HepG2 (cell line): ENCODE data around the gene MTA2. TPM values are rescaled to one million over a fixed set of nuclear protein-coding genes. Genes with fewer than 3 reads are reported as not detected.
A peak's percentile ranks its signal among the peaks of the same experiment; 100 is the strongest.

ENCODE experiments used
- ARID3A ChIP-seq: IDR thresholded peaks from 2 replicates; pipeline ENCODE4 v1.6.1; 2012; ENCODE audit warnings: low read depth, low read length, improper control_type of control experiment
- ATM ChIP-seq: fragments of 450-650 bp; IDR thresholded peaks from 2 replicates; pipeline ENCODE4 v1.7.1; 2017; ENCODE audit warnings: mild to moderate bottlenecking, borderline replicate concordance
- CENPT ChIP-seq: sonication (generic); formaldehyde crosslinking; IDR thresholded peaks from 2 replicates; pipeline ENCODE4 v1.8.0; 2022; ENCODE audit warnings: low read depth, mild to moderate bottlenecking, moderate library complexity, missing genetic modification reagents
- CENPX ChIP-seq: sonication (generic); formaldehyde crosslinking; IDR thresholded peaks from 2 replicates; pipeline ENCODE4 v1.9.0; 2021; ENCODE audit warnings: mild to moderate bottlenecking, missing genetic modification reagents, moderate library complexity
- HES4 ChIP-seq: sonication (generic); formaldehyde crosslinking; IDR thresholded peaks from 2 replicates; pipeline ENCODE4 v1.9.0; 2021; ENCODE audit warnings: mild to moderate bottlenecking, missing genetic modification reagents, borderline replicate concordance
- HINFP ChIP-seq: sonication (generic); formaldehyde crosslinking; IDR thresholded peaks from 2 replicates; pipeline ENCODE4 v1.4.0; 2020; ENCODE audit warnings: low read depth, mild to moderate bottlenecking, missing genetic modification reagents
- HMG20A ChIP-seq: IDR thresholded peaks from 2 replicates; pipeline ENCODE4 v1.6.1; 2016; ENCODE audit warnings: borderline replicate concordance
- HNRNPH1 ChIP-seq: fragments of 200-400 bp; formaldehyde crosslinking; optimal IDR thresholded peaks from 2 replicates; pipeline ENCODE3; 2017; ENCODE audit warnings: mild to moderate bottlenecking, low read depth, low read length
- KAT8 ChIP-seq: IDR thresholded peaks from 2 replicates; pipeline ENCODE4 v1.6.1; 2016; ENCODE audit warnings: missing genetic modification reagents, missing compliant biosample characterization
- KDM5B ChIP-seq: sonication (generic); formaldehyde crosslinking; IDR thresholded peaks from 2 replicates; pipeline ENCODE4 v1.4.0; 2020; ENCODE audit warnings: missing genetic modification reagents, mild to moderate bottlenecking, borderline replicate concordance
- MEF2D ChIP-seq: sonication (generic); formaldehyde crosslinking; IDR thresholded peaks from 2 replicates; pipeline ENCODE4 v1.5.1; 2020; ENCODE audit warnings: mild to moderate bottlenecking, missing genetic modification reagents
- NR2F2 ChIP-seq: IDR thresholded peaks from 2 replicates; pipeline ENCODE4 v1.6.1; 2012; ENCODE audit warnings: low read depth, inconsistent platforms, borderline replicate concordance
- PREB ChIP-seq: sonication (generic); formaldehyde crosslinking; IDR thresholded peaks from 2 replicates; pipeline ENCODE4 v1.4.0; 2020; ENCODE audit warnings: missing genetic modification reagents
- TOE1 ChIP-seq: sonication (generic); formaldehyde crosslinking; IDR thresholded peaks from 2 replicates; pipeline ENCODE4 v1.4.0; 2020; ENCODE audit warnings: mild to moderate bottlenecking, missing genetic modification reagents
- ZNF24 ChIP-seq: fragments of 450-650 bp; IDR thresholded peaks from 2 replicates; pipeline ENCODE4 v1.6.1; 2017; ENCODE audit warnings: antibody characterized with exemption, mild to moderate bottlenecking
- polyA plus RNA-seq, 8 experiments: library from polyadenylated mRNA; depleted of rRNA in 3 of 8; stranded (reverse) in 7 of 8; unstranded in 1 of 8; fragments of >200 nt; fragmentation: Illumina TruSeq in 4 of 8; extraction: Trizol in 4 of 8; gene quantifications; 2 replicates each; pipeline versions ENCODE4 v1.2.1 to v1.2.3, GENCODE V29; 2011 to 2016; ENCODE audit warnings: low read depth in 4 of 8, missing spikeins in 1 of 8, mixed read lengths in 1 of 8; ENCODE audit not compliant: insufficient read depth in 1 of 8
- total RNA-seq, 5 experiments: library from RNA; depleted of rRNA; stranded (reverse); fragments of >200 nt; fragmentation: Illumina TruSeq; extraction: Trizol; gene quantifications; 2 replicates each; pipeline ENCODE4 v1.2.3, GENCODE V29; 2016; ENCODE audit warnings: low read depth in 1 of 5
- TF ChIP-seq, protein P1 (sequence below): sonication (generic); formaldehyde crosslinking; IDR thresholded peaks from 2 replicates; pipeline ENCODE4 v1.9.0; 2021; ENCODE audit warnings: mild to moderate bottlenecking, missing genetic modification reagents
- TF ChIP-seq, protein P2 (sequence below): sonication (generic); formaldehyde crosslinking; IDR thresholded peaks from 2 replicates; pipeline ENCODE4 v1.4.0; 2020; ENCODE audit warnings: mild to moderate bottlenecking, missing genetic modification reagents

MTA2 gene
- total and polyA plus RNA-seq, 2 of the 13 experiments (the other 11 are each of a cell fraction or from before 2014, with no cell fraction given), result 14.0 to 70.0 TPM

GRCh38 chr11:62548545-62549335, 52.9 kb downstream of the MTA2 start (continued):
- TF ChIP-seq, protein P1, sequence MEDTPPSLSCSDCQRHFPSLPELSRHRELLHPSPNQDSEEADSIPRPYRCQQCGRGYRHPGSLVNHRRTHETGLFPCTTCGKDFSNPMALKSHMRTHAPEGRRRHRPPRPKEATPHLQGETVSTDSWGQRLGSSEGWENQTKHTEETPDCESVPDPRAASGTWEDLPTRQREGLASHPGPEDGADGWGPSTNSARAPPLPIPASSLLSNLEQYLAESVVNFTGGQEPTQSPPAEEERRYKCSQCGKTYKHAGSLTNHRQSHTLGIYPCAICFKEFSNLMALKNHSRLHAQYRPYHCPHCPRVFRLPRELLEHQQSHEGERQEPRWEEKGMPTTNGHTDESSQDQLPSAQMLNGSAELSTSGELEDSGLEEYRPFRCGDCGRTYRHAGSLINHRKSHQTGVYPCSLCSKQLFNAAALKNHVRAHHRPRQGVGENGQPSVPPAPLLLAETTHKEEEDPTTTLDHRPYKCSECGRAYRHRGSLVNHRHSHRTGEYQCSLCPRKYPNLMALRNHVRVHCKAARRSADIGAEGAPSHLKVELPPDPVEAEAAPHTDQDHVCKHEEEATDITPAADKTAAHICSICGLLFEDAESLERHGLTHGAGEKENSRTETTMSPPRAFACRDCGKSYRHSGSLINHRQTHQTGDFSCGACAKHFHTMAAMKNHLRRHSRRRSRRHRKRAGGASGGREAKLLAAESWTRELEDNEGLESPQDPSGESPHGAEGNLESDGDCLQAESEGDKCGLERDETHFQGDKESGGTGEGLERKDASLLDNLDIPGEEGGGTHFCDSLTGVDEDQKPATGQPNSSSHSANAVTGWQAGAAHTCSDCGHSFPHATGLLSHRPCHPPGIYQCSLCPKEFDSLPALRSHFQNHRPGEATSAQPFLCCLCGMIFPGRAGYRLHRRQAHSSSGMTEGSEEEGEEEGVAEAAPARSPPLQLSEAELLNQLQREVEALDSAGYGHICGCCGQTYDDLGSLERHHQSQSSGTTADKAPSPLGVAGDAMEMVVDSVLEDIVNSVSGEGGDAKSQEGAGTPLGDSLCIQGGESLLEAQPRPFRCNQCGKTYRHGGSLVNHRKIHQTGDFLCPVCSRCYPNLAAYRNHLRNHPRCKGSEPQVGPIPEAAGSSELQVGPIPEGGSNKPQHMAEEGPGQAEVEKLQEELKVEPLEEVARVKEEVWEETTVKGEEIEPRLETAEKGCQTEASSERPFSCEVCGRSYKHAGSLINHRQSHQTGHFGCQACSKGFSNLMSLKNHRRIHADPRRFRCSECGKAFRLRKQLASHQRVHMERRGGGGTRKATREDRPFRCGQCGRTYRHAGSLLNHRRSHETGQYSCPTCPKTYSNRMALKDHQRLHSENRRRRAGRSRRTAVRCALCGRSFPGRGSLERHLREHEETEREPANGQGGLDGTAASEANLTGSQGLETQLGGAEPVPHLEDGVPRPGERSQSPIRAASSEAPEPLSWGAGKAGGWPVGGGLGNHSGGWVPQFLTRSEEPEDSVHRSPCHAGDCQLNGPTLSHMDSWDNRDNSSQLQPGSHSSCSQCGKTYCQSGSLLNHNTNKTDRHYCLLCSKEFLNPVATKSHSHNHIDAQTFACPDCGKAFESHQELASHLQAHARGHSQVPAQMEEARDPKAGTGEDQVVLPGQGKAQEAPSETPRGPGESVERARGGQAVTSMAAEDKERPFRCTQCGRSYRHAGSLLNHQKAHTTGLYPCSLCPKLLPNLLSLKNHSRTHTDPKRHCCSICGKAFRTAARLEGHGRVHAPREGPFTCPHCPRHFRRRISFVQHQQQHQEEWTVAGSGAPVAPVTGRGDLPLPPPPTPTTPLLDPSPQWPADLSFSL (CRISPR knock-in tag), result no peak
- 0 out of 2 replicates have a peak, but pooled peaks have one; percentile 60 for TF ChIP-seq KAT8
- no peak for TF ChIP-seq CENPT (CRISPR knock-in tag)
- TF ChIP-seq HMG20A, result peak; percentile 37; the same call in 1 of the 2 replicates
- TF ChIP-seq PREB (CRISPR knock-in tag), result no peak
- TF ChIP-seq TOE1, result 0 out of 2 replicates have a peak, but pooled peaks have one; percentile 18
- TF ChIP-seq ARID3A, result no peak
- TF ChIP-seq CENPX, result no peak
- TF ChIP-seq, protein P2, sequence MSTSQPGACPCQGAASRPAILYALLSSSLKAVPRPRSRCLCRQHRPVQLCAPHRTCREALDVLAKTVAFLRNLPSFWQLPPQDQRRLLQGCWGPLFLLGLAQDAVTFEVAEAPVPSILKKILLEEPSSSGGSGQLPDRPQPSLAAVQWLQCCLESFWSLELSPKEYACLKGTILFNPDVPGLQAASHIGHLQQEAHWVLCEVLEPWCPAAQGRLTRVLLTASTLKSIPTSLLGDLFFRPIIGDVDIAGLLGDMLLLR, result no peak
- TF ChIP-seq HNRNPH1, result no peak
- no peak for TF ChIP-seq ZNF24
- TF ChIP-seq MEF2D (CRISPR knock-in tag), result peak; percentile 73
- no peak for TF ChIP-seq HES4
- no peak for TF ChIP-seq HINFP
- no peak for TF ChIP-seq ATM
- TF ChIP-seq NR2F2, result 0 out of 2 replicates have a peak, but pooled peaks have one; percentile 31
- TF ChIP-seq KDM5B (CRISPR knock-in tag), result peak; percentile 59; the same call in 1 of the 2 replicates
